Measurements from ENCODE around the gene APOM.

APOM gene

GRCh38 chr6:31614684-31615578, 40.8 kb upstream of the APOM start, which contains the start of gene AIF1:
TSS of gene AIF1 (plus strand) at chr6:31615234. CDS start at chr6:31615330, 96 bp downstream.
- TF ChIP-seq, protein P1, sequence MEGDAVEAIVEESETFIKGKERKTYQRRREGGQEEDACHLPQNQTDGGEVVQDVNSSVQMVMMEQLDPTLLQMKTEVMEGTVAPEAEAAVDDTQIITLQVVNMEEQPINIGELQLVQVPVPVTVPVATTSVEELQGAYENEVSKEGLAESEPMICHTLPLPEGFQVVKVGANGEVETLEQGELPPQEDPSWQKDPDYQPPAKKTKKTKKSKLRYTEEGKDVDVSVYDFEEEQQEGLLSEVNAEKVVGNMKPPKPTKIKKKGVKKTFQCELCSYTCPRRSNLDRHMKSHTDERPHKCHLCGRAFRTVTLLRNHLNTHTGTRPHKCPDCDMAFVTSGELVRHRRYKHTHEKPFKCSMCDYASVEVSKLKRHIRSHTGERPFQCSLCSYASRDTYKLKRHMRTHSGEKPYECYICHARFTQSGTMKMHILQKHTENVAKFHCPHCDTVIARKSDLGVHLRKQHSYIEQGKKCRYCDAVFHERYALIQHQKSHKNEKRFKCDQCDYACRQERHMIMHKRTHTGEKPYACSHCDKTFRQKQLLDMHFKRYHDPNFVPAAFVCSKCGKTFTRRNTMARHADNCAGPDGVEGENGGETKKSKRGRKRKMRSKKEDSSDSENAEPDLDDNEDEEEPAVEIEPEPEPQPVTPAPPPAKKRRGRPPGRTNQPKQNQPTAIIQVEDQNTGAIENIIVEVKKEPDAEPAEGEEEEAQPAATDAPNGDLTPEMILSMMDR (conservative IDR thresholded peaks at IDR 0.05; ENCODE audit: control insufficient read depth, insufficient read depth, low read depth, low read length): no peak
- no peak within 1 kb of the TSS for H3K4me3 ChIP-seq (ENCODE audit: control insufficient read depth, low read depth, low read length)
- DNase-seq (ENCODE audit: low read depth): no peak

- TF ChIP-seq, protein P1 (conservative IDR thresholded peaks at IDR 0.05; ENCODE audit: control insufficient read depth, insufficient read depth, low read depth, low read length): no peak
- no peak overlapping the region for H3K4me3 ChIP-seq (ENCODE audit: control insufficient read depth, low read depth, low read length)
- DNase-seq (ENCODE audit: low read depth): no peak
Measured at GRCh38 chr6:31615748-31616147, 39.9 kb upstream of the APOM start.

DNA sequence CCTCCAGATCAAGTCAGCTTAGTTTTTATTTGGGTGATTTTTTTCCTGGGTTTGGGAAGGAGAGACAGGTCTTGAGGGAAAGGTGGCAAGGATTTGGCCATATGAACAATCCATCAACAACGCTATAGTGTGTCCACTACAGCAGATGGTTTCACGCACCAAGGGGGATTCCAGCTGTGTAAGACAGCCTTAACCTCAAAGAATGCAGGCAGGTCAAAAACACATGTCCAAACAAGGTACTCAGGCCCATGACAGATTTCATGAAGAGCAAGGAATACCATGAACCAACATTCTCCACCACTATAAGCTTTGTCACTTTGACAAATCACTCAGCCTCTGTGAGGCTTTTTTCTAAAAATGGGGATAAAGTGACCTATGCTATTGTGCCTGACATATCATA, 38.7 kb upstream of the APOM start:
- TF ChIP-seq, protein P1 (conservative IDR thresholded peaks at IDR 0.05; ENCODE audit: control insufficient read depth, insufficient read depth, low read depth, low read length): no peak
- no peak overlapping the region for H3K4me3 ChIP-seq (ENCODE audit: control insufficient read depth, low read depth, low read length)
- DNase-seq (ENCODE audit: low read depth): no peak

DNA sequence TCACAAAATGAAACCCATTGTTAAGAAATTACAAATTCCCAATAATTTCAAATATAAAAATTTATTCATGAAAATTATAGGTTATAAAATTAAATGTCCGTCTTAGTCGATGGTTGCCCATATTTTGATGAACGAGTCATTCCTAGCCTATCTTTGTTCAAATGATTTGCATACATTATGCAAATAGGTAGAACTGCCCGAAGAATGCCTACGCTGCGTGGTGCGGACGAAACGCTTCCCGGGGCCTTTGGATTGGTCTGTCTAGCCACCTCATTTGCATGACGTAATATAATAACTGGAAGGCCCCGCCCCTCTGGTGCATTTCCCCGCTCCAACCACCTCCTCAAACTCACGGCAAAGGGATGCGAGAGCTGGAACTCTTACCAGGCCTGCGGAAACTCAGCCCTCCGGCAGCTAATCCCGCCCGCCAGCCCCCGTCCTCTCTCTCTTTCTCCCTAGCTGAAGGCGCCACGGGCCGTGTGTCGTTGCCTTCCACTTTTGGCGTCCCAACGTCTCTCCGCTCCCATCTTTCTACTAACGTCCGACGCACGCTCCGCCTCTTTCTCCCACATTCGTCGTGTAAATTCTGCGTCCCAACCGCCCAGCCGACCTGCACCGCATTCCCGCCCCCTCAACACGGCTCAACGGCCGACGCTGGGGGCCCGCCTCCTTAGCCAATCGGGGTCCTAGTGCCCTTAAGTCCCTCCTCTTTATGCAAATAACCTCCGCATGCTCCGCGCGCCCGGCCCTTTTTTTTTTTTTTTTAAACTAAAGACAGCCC, 35.7 kb upstream of the APOM start:
- peak overlapping the region; percentile 76 for H3K4me3 ChIP-seq (ENCODE audit: control insufficient read depth, low read depth, low read length)
- peak; percentile 98 for DNase-seq (ENCODE audit: low read depth)
- TF ChIP-seq, protein P1 (conservative IDR thresholded peaks at IDR 0.05; ENCODE audit: control insufficient read depth, insufficient read depth, low read depth, low read length): no peak

DNA sequence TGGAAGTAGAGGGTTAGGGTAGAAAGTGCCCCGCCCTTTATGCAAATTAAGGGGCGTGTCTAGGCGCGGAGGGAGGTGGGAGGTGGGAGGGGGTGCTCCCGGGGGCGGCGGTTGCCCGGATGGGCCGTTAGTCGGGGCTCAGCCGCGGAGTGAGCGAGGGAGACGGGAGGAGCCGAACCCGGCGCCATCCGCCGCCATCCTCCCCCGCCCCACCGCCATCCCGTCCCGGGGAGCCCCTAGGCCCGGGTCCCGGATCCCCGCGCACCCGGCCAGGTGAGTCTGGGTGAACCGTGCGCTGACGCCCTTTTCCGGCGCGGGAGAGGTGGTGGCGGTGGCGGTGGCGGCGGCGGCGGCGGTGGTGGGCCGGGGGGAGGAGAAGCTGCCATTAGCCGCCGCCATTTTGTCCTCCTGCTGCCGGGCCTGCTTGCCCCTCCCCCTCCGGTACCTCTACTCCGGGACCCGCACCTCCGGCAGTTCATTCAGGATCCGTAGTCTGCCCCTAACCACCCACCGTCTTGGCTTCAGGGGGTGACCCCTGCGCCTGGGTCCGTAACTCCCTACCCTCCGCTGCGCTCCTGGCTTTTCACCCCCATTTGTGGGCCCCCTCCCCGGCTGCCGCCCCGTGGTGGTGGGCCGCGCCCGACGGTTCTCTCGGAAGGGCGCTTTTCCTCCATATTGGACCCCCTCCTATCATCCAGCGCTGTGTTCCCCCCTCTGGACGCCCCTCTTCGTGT, 34.9 kb upstream of the APOM start, which contains the start of gene PRRC2A:
PRRC2A (plus strand) TSS at position 130 of the 734 bp plus-strand sequence. CDS start 2,075 bp downstream, outside the sequence.
- H3K4me3 ChIP-seq (ENCODE audit: control insufficient read depth, low read depth, low read length): peak within 1 kb of the TSS; percentile 97
- no peak for DNase-seq (ENCODE audit: low read depth)
- TF ChIP-seq, protein P1 (conservative IDR thresholded peaks at IDR 0.05; ENCODE audit: control insufficient read depth, insufficient read depth, low read depth, low read length): no peak

- no peak for DNase-seq (ENCODE audit: low read depth)
- TF ChIP-seq, protein P1 (conservative IDR thresholded peaks at IDR 0.05; ENCODE audit: control insufficient read depth, insufficient read depth, low read depth, low read length): no peak
- peak overlapping the region; percentile 97 for H3K4me3 ChIP-seq (ENCODE audit: control insufficient read depth, low read depth, low read length)
Measured at GRCh38 chr6:31621320-31621939, 34.3 kb upstream of the APOM start.

Measured in fibroblast of mammary gland (primary cell).